ENCODE data around the gene TMEM184B. TPM values are rescaled to one million over a fixed set of nuclear protein-coding genes. Genes with fewer than 3 reads are reported as not detected.

The TMEM184B gene
- total RNA-seq, 1 donor from 2014 or later, result 60.3 TPM

- Mint-ChIP-seq H3K36me3 (ENCODE audit: low read depth) (peaks cover 3% of the 10 kb centered on the region), H3K4me1 (peaks cover 32% of the 10 kb centered on the region), H3K27ac (ENCODE audit: unreplicated experiment) (no peak overlapping the region), H3K27me3 (ENCODE audit: low read depth) (peaks cover 12% of the 10 kb centered on the region), H3K9me3 (no peaks in the 10 kb centered on the region), H3K4me3 (peak overlapping the region; percentile 49)
- TF ChIP-seq CTCF (conservative IDR thresholded peaks at IDR 0.05), result peak; percentile 19
- DNase-seq (ENCODE audit: low read depth, low spot score), result peak; percentile 73
These were observed 58.3 kb downstream of the TMEM184B start for GRCh38 chr22:38214302-38215056.

- H3K36me3 Mint-ChIP-seq (ENCODE audit: low read depth), result peaks cover 3% of the 10 kb centered on the region
- TF ChIP-seq CTCF (conservative IDR thresholded peaks at IDR 0.05), result no peak
- H3K27ac Mint-ChIP-seq (ENCODE audit: unreplicated experiment), result no peak overlapping the region
- no peak for DNase-seq (ENCODE audit: low read depth, low spot score)
- H3K9me3 Mint-ChIP-seq, result no peaks in the 10 kb centered on the region
- H3K4me1 Mint-ChIP-seq, result peaks cover 27% of the 10 kb centered on the region
- H3K4me3 Mint-ChIP-seq, result peak overlapping the region; percentile 49
- H3K27me3 Mint-ChIP-seq (ENCODE audit: low read depth), result peaks cover 12% of the 10 kb centered on the region
These were observed 58.9 kb downstream of the TMEM184B start for GRCh38 chr22:38213990-38214301.

GRCh38 chr22:38213319-38213989 lies 59.4 kb downstream of the TMEM184B start:
- Mint-ChIP-seq H3K27me3 (ENCODE audit: low read depth) (peaks cover 12% of the 10 kb centered on the region), H3K4me3 (peak overlapping the region; percentile 67), H3K4me1 (peaks cover 25% of the 10 kb centered on the region), H3K36me3 (ENCODE audit: low read depth) (peaks cover 3% of the 10 kb centered on the region), H3K27ac (ENCODE audit: unreplicated experiment) (no peak overlapping the region), H3K9me3 (no peaks in the 10 kb centered on the region)
- TF ChIP-seq CTCF (conservative IDR thresholded peaks at IDR 0.05), result no peak
- DNase-seq (ENCODE audit: low read depth, low spot score), result no peak

- no peaks in the 10 kb centered on the region for H3K9me3 Mint-ChIP-seq
- no peak for TF ChIP-seq CTCF (conservative IDR thresholded peaks at IDR 0.05)
- H3K36me3 Mint-ChIP-seq (ENCODE audit: low read depth), result peaks cover 3% of the 10 kb centered on the region
These were observed 60.4 kb downstream of the TMEM184B start for GRCh38 chr22:38212442-38212841.

GRCh38 chr22:38211556-38211955 lies 61.3 kb downstream of the TMEM184B start:
- peaks cover 3% of the 10 kb centered on the region for H3K36me3 Mint-ChIP-seq (ENCODE audit: low read depth)

More at GRCh38 chr22:38212442-38212841, 60.4 kb downstream of the TMEM184B start:
- no peak for DNase-seq (ENCODE audit: low read depth, low spot score)
- no peak overlapping the region for H3K27ac Mint-ChIP-seq (ENCODE audit: unreplicated experiment)
- no peak overlapping the region for H3K4me3 Mint-ChIP-seq
- H3K4me1 Mint-ChIP-seq, result peaks cover 17% of the 10 kb centered on the region
- H3K27me3 Mint-ChIP-seq (ENCODE audit: low read depth), result peaks cover 12% of the 10 kb centered on the region

More at GRCh38 chr22:38211556-38211955, 61.3 kb downstream of the TMEM184B start:
- H3K4me1 Mint-ChIP-seq, result peaks cover 17% of the 10 kb centered on the region
- peaks cover 12% of the 10 kb centered on the region for H3K27me3 Mint-ChIP-seq (ENCODE audit: low read depth)
- H3K27ac Mint-ChIP-seq (ENCODE audit: unreplicated experiment), result no peak overlapping the region
- no peak for TF ChIP-seq CTCF (conservative IDR thresholded peaks at IDR 0.05)
- no peaks in the 10 kb centered on the region for H3K9me3 Mint-ChIP-seq
- H3K4me3 Mint-ChIP-seq, result no peak overlapping the region
- no peak for DNase-seq (ENCODE audit: low read depth, low spot score)

All from neural crest cell (in vitro differentiated cells).